ENCODE results near the gene LAMA3.

Gene LAMA3

DNA sequence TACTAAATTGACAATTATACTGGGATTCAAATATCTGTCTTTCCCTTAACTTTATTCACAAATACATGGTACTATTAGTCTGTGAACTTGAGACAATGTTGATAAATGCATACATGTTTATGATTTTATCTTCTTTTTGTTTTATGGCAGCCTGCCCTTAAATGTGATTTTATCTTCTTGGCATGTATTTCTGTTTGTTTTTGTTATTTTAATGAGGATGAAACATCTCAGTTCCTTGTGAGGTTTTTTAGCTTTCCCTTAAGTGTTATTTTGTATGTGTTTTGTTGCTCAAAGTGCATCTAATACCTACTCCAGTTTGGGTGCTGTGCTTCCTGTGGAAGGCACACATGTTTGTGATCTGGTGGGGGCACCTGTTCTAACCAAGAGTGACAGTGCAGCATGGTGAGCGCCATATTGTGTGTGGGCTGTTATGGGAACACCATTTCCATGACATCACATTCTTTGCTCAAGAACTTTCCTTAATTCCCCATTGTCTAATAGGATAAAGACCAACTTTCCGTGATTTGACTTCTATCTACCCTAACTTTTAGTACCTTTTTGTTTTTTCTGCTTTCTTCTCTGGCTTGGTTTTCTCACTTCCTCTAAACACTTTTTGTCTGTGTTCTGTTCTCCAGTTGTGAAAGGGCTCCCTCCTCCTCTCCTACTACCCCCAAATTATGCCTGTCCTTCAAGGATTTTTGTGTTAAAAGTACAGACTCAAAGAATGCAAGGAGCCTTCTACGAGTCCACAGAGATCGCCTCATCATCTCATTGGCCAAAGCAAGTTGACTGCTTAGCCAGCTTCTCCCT is 163.2 kb downstream of the LAMA3 start:
- no peak for DNase-seq (ENCODE audit: low read depth)

DNA sequence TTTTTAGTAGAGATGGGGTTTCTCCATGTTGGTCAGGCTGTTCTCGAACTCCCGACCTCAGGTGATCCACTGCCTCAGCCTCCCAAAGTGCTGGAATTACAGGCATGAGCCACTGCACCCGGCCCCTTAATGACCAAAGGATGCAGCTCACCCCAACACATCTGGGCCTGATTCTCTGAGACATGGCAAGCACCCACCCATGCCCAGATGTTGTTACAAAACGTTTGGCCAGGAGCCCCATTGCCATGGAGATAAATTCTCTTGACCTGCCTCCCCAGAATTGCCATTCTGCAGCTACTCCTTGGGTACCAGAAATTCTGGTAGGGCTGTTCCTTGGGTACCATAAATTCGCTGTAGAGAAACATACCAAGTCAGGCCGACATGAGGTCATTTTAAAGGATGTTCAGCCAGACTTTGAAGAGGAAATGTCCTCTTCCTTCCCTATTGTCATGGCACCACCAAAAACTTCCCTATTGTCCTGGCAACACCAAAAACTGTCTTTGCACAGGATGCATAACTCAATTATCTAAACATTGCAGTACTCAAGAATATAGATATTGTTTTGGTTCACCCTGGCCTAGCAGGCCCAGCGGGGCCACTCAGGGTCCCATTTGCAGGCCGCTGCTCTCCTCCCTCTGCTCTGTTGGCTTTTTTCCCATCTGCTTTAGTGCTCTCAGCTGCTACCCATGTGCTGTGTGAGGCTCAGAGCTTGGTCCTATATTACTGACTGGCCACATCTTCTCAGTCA is 164.4 kb downstream of the LAMA3 start:
- DNase-seq (ENCODE audit: low read depth), result no peak

DNA sequence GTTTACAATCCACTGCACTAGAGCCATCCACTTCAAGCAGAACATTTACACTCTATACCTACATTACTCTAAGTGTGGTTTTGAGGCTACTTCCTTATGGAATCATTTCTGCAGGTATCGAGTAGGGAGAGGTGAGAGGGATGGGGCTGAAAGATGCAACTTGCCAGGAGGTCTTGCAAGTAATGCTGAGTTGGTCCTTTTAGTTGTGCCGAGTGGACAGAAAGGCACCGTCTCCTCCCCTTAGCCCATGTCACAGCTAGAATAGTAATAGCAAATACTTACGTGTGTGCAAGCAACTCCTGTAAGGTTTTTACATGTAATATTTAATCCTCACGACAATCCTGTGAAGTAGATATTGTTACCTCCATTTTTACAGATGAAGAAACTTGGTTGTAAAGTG is 166.5 kb downstream of the LAMA3 start:
- DNase-seq (ENCODE audit: low read depth), result no peak

DNA sequence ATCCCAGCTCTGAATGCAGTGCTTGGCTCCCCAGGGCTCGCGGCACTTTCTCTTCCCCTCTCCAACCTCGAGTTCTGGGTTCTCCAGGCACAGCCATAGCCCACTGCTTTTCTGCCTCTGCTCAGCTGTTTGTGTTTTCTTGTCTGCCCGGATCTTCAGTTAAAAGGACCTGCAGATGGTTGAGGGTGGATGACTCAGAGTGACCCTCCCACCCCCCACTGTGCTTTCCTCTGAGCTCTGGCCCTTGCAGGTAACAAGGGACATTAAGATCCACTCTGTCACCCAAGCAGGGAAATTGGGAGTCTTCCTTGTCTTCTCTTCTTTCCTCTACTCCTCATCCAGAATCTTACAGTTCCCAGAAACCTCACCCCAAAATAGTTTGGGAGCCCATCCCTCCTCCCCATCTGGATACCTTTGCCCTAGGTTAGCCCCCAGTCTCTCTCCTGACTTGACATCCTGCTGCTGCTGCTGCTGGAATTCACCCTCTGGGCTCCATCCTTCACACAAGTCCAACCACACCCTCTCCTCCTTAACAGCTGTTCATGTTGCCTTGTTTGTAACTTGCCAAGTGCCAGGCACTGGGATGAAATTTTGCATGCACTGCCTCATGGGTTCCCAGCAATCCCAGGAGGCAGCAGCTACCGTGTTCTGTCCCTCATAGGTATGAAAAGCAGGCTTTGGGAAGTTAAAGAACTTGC is 167.4 kb downstream of the LAMA3 start:
- DNase-seq (ENCODE audit: low read depth), result no peak

DNA sequence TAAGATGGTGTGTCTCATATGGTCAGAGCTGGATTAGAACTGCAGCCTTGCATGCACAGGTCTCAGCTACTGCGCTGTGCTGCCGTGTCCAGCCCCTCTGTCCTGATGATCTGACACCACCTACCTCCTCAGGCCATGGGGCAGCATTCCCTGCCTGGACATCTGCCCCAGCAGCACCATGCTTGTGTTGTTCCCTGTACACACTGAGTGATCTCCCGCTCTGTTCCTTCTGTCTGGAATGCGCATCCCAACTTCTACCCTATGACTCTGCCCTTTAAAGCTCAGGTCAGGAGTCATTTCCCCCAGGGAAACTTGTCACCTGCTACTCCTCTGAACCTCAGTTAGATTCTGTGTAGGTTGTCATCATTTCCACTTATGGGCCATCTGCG is 167.9 kb downstream of the LAMA3 start:
- DNase-seq (ENCODE audit: low read depth), result no peak

DNA sequence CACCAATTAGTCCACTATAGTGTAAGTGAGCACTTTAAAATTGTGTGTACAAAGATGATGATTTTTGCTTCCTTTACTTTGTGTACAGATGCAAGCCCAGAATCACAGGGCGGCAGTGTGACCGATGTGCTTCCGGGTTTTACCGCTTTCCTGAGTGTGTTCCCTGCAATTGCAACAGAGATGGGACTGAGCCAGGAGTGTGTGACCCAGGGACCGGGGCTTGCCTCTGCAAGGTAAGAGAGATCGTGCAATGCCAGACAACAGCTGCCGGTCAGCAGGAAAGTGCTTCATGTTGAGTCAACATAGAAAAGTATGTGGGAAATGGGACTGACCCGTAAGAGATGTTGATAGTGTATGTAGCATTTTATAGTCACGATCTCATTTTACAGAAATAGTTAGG is 168.5 kb downstream of the LAMA3 start:
- no peak for DNase-seq (ENCODE audit: low read depth)

DNA sequence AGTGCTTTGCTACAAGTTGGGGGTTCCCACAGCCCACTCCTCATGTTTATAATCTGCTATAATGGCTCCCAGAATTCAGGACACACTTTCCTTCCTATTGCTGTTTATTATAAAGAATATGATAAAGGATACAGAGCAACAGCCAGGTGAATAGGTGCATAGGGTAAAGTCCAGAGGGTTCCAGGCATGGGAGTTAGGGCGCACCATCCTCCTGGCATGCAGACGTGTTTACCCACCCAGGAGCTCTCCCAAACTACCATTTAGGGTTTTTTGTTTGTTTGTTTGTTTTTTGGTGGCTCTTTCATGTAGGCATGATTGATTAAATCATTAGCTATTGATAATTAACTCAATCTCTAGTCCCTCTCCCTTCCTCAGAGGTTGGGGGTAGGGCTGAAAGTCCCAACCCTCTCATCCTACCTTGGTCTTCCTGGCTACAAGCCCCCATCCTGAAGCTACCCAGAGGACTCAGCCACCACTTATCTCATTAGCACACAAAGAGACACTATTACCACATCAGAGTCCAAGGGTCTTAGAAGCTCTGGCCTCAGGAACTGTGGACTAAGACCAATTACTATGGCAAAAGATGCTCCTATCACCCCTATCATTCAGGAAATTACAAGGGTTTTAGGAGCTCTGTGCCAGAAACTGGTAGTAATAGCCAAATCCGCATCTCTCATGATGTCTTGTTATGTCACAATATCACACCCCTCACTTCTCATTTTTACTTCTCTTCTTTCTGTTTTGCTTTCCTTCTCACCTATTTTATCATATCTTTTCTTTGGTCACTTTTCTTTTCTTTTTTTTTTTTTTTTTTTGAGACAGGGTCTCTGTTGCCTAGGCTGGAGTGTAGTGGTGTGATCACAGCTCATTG is 170.4 kb downstream of the LAMA3 start:
- DNase-seq (ENCODE audit: low read depth), result no peak

DNA sequence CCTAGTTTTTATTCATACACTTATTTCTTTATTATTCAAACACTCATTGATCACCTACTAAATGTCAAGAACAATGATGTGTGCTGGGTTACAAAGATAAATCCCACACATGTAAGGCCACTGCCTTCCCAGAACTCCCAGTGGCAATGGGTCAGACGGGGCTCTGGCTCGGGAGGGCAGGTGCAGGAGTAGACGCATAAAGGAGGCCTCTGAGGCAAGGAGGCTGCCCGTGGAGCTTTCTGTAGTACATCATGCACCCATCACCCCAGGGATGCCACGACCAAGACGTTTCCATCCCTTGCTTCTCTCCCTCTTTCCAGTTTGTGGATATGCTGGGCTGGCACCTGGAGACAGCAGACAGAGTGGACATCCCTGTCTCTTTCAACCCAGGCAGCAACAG is 172.1 kb downstream of the LAMA3 start:
- no peak for DNase-seq (ENCODE audit: low read depth)

DNA sequence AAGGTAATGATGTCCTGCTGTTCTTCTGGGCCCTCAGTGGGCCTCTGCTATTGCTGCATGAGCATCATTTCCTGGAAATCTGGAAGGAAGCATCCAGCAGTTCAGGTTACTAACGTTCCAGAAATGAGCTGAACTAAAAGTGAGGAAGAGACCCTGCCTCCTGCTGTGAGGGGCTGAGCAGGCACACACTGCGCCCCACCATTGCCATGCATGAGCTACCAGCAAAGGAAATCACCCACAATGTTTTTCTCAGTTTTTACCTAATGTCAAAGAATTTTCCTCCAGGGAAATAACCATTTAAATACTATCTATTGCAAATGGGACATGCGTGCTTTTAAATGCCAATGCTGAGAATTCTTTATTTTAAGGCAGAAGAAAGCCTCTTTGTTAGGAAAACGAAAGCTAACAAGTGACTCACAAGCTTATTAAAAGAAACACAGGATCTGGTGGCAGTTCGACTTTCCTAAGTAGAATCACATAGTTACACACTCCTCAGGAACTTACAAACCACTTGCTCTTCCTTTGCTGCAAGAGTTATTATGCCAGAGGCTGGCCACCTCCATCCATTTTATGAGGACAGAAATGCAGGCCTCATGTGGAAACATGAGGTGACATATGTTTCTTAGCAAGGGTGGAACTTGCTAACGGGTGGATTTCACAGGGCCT is 172.7 kb downstream of the LAMA3 start:
- no peak for DNase-seq (ENCODE audit: low read depth)

DNA sequence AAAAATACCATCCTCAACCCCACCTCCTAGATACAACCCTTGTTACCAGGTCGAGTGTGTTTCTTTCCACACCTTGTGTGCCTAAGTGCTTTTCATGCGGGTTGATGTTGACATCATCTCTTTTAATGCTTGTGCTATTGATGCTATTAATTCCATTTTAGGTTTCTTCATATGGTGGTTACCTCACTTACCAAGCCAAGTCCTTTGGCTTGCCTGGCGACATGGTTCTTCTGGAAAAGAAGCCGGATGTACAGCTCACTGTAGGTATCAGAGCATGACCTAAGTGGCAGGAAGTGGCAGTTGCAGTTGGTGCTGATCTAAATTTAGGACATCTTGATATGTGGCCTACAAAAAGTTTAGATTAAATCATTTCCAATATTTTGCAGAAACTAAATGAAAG is 175.4 kb downstream of the LAMA3 start:
- DNase-seq (ENCODE audit: low read depth), result no peak

DNA sequence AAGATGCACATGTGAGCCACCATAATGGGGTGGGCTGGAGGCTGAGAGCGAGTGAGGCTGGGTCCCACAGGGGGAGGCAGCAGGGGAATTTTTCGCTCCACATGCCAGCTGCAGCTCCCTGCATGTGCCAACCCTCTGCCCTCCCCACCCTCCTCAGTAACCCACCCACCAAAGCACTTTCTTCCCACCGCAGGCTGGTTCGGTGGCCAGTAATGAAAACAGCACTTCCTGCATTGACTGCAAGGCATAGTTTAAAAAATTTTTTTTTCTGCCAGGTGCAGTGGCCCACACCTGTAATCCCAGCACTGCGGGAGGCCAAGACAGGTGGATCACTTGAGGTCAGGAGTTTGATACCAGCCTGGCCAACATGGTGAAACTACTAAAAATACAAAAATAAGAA is 177.8 kb downstream of the LAMA3 start:
- no peak for DNase-seq (ENCODE audit: low read depth)

DNA sequence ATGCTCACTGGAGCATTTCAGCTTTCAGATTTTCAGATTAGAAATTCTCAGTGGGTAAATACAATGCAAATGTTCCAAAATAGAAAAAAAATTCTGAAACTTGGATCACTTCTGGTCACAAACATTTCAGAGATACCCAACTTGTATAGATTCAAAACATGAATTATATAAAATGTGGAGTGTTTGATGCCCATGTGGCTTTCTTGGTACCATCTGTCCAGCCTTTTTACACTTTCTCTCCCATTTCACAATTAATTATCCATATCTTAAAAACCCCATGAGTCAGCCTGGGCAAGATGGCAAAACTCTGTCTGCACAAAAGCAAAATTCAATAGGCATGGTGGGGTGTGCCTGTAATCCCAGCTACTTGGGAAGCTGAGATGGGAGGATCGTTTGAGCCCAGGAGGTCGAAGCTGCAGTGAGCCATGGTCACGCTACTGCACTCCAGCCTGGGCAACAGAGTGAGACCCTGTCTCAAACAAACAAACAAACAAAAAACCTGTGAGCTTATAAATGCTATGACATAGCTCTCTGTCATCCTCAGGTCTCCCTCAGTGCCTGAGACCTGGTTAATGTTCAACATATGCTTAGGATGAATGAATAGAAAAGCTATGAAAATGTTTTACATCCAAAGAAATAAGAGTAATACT is 179.0 kb downstream of the LAMA3 start:
- DNase-seq (ENCODE audit: low read depth), result no peak

DNA sequence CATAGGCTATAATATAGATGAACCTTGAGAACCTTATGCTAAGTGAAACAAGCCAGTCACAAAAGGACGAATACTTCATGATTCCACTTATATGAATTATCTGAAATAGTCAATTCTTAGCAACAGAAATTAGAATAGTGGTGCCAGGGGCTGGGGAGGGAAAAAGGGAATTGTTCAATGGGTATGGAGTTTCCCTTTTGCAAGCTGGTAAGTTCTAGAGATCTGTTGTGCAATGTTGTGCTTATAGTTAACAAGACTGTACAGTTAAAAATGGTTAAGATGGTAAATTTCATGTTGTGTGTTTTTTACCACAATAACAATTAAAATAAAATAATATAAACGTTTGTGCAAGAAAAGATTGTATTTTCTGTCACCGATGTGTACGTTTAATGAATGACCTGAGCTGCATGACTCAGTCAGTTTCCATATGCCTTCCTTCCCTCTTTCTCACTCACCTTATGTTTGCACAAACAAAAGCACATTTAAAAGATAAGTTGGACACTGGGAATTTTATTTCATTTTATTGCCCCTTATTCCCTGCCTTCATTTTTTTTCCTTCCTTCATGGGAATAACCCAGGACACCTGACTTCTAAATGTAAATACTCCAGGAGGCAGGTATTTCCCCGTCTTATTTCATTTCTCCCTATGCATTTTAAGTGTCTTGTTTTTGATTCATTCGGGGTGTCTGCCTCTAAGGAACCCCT is 181.6 kb downstream of the LAMA3 start:
- DNase-seq (ENCODE audit: low read depth), result no peak

DNA sequence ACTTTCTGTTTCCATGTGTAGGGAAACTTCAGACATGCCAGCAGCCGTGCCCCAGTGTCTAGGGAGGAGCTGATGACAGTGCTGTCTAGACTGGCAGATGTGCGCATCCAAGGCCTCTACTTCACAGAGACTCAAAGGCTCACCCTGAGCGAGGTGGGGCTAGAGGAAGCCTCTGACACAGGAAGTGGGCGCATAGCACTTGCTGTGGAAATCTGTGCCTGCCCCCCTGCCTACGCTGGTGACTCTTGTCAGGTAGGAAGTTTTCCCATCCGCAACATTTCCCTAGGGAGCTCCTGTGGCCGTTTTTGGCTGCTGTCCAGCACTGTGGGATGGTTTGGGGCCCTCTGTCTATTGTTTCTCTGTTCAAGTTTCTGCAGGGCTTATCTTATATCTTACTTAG is 182.2 kb downstream of the LAMA3 start:
- DNase-seq (ENCODE audit: low read depth), result peak; percentile 43

DNA sequence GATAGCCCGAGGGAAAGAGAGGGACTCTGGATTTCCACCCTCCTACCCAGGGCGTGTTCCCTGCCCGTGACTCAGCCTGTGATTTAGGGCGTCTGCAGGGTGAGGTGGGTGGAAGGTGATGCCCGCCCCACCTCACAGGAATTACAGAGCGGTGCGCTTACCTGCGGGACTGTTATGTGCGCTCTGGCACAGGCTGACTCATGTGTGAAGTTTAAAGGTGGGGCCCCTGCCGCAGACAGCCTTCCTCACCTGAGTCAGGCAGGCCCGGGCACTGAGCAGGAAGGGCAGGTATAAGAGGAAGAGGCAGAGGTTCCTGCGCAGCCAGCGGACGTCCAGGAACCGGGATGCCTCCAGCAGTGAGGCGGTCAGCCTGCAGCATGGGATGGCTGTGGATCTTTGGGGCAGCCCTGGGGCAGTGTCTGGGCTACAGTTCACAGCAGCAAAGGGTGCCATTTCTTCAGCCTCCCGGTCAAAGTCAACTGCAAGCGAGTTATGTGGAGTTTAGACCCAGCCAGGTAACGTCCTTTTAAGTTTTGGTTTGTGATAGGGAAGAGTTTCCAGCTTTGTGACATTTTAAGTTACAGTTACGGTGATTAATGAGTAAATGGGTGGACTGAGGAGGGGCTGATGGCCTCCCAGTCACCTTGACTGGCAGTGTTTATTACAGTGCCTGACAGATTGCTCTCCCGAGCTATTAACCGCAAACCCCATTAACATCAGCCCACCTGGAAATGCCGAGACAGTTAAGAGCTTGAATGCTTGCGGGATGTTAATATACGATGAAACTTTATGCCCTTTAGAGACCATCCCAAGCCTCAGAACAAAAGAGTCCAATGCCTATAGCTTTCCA is 183.7 kb downstream of the LAMA3 start:
- DNase-seq (ENCODE audit: low read depth), result no peak

DNA sequence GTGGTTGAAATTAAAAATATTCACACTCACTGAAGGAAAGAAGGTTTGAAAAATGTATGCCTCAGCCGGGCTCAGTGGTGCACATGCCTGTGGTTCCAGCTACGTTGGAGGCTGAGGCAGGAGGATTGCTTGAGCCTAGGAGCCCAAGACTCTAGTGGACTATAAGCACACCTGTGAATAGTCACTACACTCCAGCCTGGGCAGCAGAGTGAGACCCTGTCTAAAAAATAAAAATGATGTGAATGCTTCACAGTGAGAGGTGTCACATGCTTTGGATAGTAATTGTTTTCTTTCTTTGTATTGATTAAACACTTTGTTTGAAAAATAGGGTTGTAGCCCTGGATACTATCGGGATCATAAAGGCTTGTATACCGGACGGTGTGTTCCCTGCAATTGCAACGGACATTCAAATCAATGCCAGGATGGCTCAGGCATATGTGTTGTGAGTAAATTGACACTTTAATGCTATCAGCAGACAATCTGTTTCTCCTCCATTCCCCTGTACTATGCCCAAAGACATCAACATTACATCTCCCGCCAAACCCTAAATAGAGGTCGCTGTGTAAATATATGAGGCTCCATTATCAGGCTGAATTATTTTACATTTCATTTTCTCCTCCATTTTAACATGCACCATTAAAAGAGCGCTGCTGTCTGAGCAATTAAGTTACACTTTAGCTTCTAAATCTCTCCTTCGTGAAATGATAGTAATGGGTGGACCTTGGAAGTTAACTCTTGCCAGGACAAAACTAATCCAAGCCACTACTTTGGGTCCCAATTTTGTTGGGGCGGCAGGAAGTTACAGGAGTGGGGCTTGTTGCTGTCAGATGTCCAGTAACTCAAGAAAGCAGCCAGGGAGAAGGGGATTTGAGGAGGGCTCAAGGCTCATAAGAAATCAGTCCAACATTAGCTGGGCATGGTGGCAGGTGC is 187.0 kb downstream of the LAMA3 start:
- no peak for DNase-seq (ENCODE audit: low read depth)

DNA sequence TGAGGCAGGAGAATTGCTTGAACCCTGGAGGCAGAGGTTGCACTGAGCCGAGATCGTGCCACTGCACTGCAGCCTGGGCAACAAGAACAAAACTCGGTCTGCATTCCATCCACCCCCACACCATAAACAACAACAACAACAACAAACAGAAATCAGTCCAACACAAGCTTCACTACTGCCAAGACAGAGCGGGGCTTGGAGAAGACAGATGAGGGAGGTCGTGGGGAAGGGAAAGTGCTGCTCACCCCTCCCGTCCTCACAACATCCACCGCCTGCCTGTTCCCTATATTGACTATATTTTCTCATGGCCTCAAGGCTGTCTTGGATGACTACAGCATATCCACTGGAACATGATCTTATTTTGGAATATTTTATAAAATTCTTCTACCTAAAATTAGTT is 187.7 kb downstream of the LAMA3 start:
- DNase-seq (ENCODE audit: low read depth), result no peak

DNA sequence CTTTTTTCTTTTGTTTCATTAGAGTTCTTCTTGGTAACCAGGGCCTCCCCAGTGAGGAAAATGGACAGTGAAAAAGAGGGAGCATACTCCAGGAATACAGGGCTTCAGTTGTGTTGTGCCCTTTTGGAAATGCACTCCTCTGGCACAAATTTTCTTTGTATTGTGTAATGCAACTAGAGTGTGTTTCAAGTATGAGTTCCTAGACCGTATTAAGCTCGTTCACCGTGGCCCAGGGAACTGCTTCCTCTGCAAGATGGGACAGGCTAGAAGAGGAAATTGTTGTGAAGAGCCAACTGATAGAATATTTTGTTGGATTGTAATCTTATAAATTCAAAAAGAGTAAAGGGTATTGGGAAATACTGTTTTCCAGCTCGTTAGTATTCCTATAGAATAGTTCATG is 188.1 kb downstream of the LAMA3 start:
- DNase-seq (ENCODE audit: low read depth), result no peak
